GM12891 (cell line): ENCODE measurements around the gene PGLYRP2.

Source experiments
- PAX5 ChIP-seq: IDR thresholded peaks from 2 replicates; pipeline ENCODE4 v1.6.1; 2011; ENCODE audit warnings: low read length, moderate library complexity, mild to moderate bottlenecking; ENCODE audit not compliant: insufficient read depth, severe bottlenecking
- POLR2A ChIP-seq: IDR thresholded peaks from 2 replicates; pipeline ENCODE4 v1.6.1; 2011; ENCODE audit warnings: low read depth, low read length, control low read depth
- POLR2AphosphoS5 ChIP-seq: IDR thresholded peaks from 2 replicates; pipeline ENCODE4 v1.6.1; 2011; ENCODE audit warnings: low read depth, low read length, control low read depth
- POU2F2 ChIP-seq: IDR thresholded peaks from 2 replicates; pipeline ENCODE4 v1.6.1; 2011; ENCODE audit warnings: low read depth, mild to moderate bottlenecking, control low read depth, low read length, moderate library complexity
- SPI1 ChIP-seq: IDR thresholded peaks from 2 replicates; pipeline ENCODE4 v1.6.1; 2011; ENCODE audit warnings: low read depth, low read length, control low read depth
- TAF1 ChIP-seq: IDR thresholded peaks from 2 replicates; pipeline ENCODE4 v1.6.1; 2011; ENCODE audit warnings: low read depth, low read length, control low read depth

- no peak for TF ChIP-seq POLR2AphosphoS5
- no peak for TF ChIP-seq POLR2A
- no peak for TF ChIP-seq TAF1
- no peak for TF ChIP-seq PAX5
- no peak for TF ChIP-seq POU2F2
- TF ChIP-seq SPI1, result no peak
Measured at GRCh38 chr19:15421721-15422260, 57.5 kb downstream of the PGLYRP2 start.
